A172 (cell line): Measurements from ENCODE around the gene HNRNPC. TPM values are rescaled to one million over a fixed set of nuclear protein-coding genes. Genes with fewer than 3 reads are reported as not detected.
A peak's percentile ranks its signal among the peaks of the same experiment; 100 is the strongest.
"Not testable (repeated sequence)": the region's sequence is repeated elsewhere in the genome, so short reads cannot be mapped to it uniquely, and the experiment has no call there.

Source experiments
- DNase-seq: peaks from one replicate; pipeline ENCODE4 v3.0.0-alpha.2; 2015; ENCODE audit warnings: low spot score
- total RNA-seq: library from RNA; depleted of rRNA; stranded (reverse); fragments of >200 nt; shearing (Covaris generic); gene quantifications from 2 replicates; pipeline ENCODE4 v1.2.3, GENCODE V29; 2014; rRNA removed

Gene HNRNPC
- 856 and 922 TPM in 2 replicates for total RNA-seq

DNA sequence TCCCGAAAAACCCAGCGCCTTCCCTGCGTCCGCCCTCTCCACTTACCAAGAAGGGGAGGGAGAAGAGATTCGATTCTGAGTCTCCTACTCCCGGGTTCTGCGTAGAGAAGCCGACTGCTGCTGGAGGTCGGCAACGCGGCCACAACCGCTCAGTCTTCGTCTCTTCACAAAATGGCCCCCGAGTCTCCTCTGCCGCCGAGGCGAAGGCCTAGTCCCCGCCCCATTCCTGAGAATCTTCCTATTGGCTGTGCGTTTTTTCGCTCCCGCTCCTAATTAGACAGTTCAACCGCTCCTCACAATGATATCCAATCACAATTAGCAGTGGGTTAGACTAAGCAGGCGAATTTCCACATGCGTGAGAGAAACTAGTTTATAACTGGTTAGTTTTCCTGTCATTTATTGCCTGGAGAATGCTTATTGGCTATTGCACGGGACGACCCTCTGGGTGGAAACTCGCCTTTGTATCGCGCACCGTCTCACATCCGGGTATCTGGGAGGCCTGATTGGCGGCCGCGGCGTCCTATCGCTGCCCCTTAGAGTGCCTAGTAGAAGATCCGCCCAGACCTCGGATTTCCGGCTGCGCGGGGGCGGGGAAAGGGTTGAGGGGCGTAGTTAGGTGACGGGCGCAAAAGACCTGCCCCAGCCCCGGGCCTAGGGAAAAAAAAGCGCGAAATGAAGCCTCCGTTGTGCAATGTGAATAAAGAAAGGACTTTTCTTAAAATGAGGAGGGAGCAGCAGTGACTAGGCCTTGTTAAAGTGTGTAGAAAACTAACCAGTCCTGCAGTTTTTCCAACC is at the start of gene HNRNPC:
HNRNPC (minus strand) TSS at position 191 of the 795 bp plus-strand sequence. CDS start 35,249 bp downstream, outside the sequence.
- peak; percentile 99 for DNase-seq

DNA sequence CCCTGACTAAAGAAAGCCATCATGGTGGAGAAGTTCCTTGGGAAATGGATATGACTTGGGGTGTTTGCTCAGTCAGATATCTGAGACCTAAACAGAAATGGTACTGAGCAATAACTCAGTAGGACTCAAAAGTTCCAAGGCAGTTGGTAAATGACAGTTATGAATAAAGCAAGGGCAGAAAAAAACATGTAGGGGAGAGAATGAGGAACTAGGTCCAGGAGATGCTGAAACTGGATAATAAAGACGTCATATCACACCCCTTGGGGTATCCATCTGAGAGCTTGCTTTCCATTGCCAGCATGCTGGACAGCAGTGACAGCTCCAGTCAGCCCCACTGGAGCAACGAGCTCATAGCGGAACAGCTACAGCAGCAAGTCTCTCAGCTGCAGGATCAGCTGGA is 48.2 kb upstream of the HNRNPC start:
- DNase-seq: no peak

DNA sequence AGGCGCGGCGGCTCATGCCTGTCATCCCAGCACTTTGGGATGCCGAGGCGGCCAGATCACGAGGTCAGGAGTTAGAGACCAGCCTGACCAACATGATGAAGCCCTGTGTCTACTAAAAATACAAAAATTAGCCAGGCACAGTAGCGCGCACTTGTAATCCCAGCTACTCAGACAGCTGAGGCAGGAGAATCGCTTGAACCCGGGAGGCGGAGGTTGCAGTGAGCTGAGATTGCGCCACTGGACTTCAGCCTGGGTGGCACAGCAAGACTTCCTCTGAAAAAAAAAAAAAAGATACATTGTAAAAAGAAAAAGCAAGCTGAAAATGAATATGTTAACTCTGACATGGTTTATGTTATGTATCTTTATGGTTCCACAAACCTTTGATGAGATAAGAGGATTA is 44.3 kb upstream of the HNRNPC start:
- no peak for DNase-seq

DNA sequence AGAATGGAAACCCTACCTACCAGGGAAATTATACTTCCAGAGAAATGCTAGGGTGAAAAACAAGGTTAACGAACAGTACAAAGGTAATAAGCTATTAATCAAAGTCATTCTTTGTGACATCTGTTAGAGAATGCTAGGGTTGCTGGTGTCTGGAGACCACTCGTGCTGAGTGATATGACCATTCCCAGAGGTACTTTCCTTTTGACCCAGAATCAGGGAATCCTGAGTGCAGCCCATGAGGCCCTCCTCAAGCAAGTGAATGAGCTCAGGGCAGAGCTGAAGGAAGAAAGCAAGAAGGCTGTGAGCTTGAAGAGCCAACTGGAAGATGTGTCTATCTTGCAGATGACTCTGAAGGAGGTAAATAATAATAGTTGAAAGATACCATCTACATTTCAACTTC is 42.4 kb upstream of the HNRNPC start:
- no peak for DNase-seq

DNA sequence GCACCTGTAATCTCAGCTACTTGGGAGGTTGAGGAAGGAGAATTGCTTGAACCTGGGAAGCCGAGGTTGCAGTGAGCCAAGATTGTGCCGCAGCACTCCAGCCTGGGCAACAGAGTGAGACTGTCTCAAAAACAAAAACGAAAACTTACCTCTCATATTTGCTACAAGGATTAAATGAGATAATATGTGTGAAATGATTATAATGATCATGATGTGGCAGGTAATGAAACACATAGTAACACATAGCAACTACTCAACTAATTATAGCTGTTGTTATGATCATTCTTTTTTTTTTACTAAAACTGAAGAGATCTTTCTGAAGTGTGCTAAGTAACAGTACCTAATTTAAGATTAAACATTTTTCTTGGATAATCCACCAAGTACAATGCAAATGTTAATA is 40.7 kb upstream of the HNRNPC start:
- DNase-seq: no peak

DNA sequence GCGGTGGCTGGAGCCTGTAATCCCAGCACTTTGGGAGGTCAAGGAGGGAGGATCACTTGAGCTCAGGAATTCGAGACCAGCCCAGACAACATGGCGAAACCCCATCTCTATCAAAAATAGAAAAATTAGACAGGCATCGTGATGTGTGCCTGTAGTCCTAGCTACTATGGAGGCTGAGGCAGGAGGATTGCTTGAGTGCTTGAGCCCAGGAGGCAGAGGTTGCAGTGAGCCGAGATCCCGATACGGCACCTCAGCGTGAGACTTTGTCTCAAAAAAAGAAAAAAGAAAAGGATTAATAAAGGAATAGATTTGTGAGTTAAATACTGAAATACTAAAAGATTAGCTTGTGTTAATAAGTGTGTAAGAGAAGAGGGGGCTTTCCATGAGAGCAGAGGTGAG is 40.0 kb upstream of the HNRNPC start:
- no peak for DNase-seq

DNA sequence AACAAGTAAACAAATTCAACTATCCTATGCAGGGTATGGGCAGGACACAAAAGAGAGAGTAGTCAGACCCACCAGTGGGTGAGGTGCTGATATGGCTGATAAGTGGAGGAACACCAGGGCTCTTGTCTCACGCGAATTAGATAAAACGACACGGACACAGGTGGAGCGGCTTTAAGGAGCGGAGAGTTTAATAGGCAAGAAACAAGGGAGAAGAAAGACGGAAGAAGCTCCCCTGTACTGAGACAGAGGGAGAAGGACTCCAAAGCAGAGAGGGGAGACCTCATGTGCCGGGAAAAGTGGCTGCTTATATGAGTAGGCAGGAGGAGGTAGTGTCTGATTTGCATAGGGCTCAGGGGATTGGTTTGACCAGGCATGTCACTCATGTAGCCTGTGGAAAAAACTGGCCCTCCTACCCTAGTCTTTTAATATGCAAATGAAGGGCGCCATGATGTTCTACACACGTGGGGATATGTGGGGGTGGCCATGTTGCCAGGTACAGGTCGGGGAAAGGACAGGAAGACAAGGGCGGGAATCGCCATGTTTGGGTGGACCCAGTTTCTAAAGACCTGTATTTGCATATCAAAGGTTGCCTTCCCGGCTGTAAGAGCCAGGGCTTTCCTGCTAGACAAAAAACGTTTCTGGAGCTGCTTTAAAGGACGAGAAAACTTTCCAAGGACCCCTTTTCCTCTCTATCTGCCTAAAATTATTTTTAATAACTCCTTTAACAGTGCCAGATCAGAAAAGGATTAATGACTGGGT is 39.4 kb upstream of the HNRNPC start:
- DNase-seq: peak; percentile 58

DNA sequence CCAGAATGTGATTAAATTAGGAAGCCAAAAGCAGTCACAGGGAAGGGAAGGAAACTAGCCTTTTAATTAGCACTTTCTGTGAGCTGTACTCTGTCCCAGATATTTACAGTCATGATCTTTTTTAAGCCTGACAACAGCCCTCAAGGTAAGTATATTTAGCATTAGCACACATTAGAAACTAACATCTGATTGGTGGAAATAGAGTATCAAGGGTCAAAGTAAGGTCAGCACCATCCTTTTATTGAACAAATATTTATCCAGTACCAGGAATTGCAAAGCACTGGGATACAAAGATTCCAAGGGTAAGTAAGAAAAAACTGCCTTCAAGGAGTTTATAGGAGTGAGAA is 38.9 kb upstream of the HNRNPC start:
- DNase-seq: no peak

DNA sequence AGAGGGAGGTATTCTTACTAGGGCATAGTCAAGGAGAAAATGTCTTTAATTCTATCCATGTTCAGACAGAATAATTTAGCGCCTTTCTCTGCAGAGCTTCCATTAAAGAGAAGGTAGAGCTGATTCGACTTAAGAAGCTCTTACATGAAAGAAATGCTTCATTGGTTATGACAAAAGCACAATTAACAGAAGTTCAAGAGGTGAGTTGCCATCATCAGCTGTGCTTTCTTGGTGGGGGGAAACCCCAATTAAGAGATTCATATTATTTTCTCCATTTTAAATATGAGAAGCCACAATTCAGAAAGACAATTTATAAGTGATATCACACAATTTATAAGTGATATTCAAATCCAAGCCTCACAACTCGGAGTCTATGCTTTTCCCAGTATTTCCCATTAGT is 38.4 kb upstream of the HNRNPC start:
- DNase-seq: no peak

DNA sequence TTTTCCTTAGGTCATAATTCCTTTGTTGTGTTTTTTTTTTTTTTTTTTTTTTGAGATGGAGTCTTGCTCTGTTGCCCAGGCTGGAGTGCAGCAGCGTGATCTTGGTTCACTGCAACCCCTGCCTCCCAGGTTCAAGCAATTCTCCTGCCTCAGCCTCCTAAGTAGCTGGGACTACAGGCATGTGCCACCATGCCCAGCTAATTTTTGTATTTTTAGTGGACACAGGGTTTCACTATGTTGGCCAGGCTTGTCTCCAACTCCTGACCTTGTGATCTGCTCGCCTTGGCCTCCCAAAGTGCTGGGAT is 33.5 kb upstream of the HNRNPC start:
- not testable (repeated sequence) for DNase-seq

DNA sequence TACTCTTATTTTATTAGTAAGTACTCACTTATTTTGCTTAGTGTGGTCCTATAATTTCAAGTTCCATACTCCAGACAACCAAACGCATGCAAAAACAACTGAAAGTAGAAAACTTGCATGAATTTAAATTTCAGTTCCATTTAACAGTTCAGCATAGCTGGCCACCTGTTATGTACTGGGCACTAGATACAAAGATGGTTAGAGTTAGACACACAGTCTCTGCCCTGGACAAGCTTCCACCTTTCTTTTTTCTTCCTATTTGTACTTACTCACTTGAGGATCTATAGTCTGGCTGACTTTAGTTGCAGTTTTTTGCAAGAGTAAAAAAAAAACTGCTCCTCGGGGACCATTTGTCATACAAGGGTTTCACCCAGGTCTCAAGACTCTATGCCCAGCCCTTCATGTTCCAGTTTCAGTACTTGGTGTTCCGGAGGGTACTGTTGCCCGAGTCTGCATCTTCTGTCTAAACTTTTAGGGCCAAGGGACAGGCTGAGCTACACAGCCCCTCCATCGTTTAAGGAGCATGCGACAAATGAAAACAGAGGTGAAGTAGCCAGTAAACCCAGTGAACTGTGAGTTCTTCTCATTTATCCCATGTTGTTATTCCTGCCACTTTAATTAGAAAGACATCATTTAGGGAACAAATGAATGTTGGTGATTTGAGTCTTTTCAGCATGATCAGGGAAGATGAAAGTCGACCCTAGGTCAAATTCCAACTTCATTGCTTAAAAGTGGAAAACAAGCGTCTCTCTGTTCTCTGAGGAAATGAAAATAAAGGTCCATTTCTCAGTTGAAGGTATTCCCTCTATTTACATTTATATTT is 33.0 kb upstream of the HNRNPC start:
- DNase-seq: no peak

DNA sequence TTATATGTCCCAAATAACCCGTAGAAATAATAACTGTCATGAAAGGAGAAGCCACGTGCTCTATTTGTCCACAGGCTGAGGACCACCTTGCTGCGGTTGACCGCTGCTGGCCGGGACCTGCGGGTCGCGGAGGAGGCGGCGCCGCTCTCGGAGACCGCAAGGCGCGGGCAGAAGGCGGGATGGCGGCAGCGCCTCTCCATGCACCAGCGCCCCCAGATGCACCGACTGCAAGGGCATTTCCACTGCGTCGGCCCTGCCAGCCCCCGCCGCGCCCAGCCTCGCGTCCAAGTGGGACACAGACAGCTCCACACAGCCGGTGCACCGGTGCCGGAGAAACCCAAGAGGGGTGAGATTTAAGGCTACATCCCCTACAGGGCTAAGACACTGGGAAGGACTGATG is 31.6 kb upstream of the HNRNPC start:
- DNase-seq: no peak

DNA sequence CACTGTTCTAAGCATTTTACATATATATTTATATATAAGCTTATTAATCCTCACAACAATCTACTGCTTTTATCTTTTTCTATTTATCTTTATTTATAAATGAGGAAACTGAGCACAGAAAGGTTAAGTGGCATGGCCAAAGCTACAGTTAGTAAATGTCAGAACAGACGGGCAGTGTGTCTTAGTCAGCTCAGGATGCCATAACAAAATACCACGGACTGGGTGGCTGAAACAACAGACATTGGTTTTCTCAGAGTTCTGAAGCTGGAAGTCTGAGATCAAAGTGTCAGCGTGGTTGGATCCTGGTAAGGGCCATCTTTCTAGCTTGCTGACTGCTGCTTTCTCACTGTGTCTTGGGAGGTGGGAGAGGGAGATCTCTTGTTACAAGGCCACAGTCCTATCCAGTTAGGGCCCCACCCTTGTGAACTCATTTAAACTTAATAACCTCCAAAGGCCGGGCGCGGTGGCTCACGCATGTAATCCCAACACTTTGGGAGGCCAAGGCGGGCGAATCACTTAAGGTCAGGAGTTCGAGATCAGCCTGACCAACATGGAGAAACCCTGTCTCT is 30.4 kb upstream of the HNRNPC start:
- DNase-seq: no peak

DNA sequence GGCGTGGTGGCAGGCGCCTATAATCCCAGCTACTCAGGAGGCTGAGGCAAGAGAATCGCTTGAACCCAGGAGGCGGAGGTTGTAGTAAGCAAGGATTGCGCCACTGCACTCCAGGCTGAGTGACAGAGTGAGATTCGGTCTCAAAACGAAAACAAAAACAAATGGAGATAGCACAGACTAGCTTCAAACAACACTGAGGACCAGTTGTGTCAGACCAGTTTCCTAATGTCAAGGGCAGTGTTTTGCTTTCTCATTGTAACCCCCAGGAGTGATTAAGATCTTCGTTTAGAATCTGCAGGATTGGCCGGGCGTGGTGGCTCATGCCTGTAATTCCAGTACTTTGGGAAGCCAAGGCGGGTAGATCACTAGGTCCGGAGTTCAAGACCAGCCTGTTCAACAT is 29.1 kb upstream of the HNRNPC start:
- DNase-seq: no peak

DNA sequence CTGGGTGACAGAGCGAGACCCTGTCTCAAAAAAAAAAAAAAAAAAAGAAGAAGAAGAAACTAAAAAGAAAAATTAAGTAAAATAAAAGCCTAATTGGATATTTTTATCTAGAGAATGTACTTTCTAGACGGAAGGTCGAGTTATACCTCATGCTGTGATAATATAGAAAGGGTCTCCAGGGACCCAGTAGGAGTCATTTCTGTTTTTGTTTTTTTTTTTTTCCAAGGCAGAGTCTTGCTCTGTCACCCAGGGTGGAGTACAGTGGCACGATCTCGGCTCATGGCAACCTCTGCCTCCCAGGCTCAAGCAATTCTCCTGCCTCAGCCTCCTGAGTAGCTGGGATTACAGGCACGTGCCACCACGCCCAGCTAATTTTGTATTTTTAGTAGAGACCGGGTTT is 24.8 kb upstream of the HNRNPC start:
- not testable (repeated sequence) for DNase-seq

DNA sequence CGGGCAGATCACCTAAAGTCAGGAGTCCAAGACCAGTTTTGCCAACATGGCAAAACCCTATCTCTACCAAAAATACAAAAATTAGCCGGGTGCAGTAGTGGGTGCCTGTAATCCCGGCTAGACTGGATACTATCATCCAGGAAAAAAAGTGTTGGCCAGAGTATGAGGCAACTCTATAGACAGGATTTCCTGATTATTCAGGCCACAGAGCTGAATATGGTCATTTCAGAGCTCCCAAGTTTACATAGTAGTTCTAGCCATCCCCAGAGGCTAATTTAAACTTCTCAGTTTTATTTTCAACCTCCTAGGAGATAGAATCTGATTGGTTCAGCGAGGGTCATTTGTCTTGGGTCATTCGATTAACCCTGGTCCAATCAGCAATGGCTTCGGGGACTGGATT is 17.9 kb upstream of the HNRNPC start:
- DNase-seq: no peak

DNA sequence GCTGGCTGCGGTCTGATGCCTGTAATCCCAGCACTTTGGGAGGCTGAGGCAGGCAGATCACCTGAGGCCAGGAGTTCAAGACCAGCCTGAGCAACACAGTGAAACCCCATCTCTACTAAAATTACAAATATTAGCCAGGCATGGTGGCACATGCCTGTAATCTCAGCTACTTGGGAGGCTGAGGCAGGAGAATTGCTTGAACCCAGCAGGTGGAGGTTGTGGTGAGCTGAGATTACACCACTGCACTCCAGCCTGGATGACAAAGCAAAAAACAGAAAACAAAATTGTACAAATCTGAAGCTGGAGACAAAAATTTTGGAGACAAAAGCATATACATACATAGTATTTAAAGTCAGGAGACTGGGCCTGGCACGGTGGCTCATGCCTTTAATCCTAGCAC is 17.3 kb upstream of the HNRNPC start:
- not testable (repeated sequence) for DNase-seq

DNA sequence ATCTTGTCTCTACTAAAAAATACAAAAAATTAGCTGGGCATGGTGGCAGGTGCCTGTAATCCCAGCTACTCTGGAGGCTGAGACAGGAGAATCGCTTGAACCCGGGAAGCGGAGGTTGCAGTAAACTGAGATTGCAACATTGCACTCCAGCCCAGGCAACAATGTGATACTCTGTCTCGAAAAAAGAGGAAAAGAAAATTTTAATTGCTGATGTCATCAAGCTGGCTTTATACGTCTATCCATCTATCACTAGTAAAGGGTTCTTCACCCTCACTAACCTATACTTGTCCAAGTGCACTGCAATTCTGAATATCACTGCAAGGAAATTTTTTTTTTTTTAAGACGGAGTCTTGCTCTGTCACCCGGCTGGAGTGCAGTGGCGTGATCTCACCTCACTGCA is 12.7 kb upstream of the HNRNPC start:
- DNase-seq: not testable (repeated sequence)

DNA sequence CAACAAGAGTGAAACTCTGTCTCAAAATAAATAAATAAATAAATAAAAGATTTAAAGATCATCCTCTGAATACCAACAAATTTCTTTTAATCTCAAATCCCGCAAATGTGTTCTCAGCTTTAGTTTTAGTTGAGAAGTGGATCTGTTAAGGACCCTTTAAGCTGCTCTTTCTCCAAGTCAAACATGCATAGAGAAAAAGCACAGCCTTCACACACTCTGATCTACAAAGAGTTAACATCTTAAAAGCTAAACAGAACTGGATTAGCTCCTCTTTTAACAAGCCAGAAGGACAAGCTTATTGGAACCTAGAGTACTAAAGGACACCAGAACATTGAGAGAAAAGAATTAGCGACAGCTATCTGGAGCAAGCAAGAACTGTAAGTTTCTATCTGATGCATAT is 10.5 kb upstream of the HNRNPC start, which contains the start of gene RPGRIP1:
RPGRIP1 (plus strand) TSS at position 301 of the 400 bp plus-strand sequence. CDS start 7,894 bp downstream, outside the sequence.
- DNase-seq: no peak

DNA sequence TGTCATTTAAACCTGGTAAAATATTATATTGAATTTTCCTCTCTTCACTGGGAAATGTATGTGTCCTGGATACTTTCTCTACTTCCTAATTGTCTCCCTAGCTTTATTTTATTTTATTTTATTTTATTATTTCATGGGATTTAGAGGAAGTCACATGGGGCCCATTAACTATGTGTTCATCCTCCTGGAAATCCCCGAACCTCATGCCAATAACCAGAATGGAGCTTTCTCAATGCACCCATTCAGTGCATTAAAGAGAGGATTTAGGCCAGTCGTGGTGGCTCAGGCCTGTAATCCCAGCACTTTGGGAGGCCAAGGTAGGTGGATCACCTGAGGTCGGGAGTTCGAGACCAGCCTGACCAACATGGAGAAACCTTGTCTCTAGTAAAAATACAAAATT is 9.4 kb upstream of the HNRNPC start:
- DNase-seq: no peak

DNA sequence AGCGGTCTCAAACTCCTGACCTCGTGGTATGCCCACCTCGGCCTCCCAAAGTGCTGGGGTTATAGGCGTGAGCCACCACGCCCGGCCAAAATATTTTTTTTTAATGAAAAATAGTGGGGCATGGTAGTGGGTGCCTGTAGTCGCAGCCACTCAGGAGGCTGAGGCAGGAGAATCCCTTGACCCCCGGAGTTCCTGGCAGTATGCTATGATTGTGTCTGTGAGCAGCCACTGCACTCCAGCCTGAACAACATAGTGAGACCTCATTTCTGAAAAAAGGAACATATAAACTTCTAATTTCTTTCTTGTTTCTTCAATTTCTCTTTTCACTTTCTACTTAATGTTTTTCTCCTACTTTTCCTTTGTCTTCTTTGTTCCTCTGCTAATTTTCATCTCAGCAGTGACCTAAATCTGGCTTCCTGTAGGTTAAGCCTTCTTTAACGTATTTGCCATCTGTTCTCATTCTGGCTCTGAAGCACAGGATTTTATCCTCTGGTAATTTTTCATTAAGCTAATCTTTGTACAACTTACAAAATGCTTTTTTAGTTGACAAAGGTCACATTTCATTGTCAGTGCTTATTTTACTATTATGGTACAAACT is 6.1 kb upstream of the HNRNPC start:
- no peak for DNase-seq

DNA sequence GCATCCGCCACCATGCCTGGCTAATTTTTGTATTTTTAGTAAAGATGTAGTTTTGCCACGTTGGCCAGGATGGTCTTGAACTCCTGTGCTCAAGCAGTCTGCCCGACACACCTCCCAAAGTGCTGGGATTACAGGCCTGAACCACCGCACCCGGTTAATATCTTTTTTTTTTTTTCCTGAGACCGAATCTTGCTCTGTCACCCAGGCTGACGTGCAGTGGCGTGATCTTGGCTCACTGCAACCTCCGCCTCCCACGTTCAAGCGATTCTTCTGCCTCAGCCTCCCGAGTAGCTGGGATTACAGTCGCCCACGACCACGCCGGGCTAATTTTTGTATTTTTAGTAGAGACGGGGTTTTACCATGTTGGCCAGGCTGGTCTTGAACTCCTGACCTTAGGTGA is 3.4 kb upstream of the HNRNPC start:
- not testable (repeated sequence) for DNase-seq
